KBM-7 (cell line): ENCODE data around the gene SH3BP1.
"Not testable (repeated sequence)": the region's sequence is repeated elsewhere in the genome, so short reads cannot be mapped to it uniquely, and the experiment has no call there.

Source experiments
- DNase-seq: peaks from one replicate; pipeline ENCODE4 v3.0.0-alpha.2; 2015
- in situ Hi-C: fragments of 300-500 bp; cut with MboI; formaldehyde crosslinking; loops from 2 replicates; pipeline ENCODE4 v1.14.3; 2020; ENCODE audit warnings: low sequenced_read_pairs, low pct_unique_long_range_greater_than_20kb, mixed read lengths

SH3BP1 gene

DNA sequence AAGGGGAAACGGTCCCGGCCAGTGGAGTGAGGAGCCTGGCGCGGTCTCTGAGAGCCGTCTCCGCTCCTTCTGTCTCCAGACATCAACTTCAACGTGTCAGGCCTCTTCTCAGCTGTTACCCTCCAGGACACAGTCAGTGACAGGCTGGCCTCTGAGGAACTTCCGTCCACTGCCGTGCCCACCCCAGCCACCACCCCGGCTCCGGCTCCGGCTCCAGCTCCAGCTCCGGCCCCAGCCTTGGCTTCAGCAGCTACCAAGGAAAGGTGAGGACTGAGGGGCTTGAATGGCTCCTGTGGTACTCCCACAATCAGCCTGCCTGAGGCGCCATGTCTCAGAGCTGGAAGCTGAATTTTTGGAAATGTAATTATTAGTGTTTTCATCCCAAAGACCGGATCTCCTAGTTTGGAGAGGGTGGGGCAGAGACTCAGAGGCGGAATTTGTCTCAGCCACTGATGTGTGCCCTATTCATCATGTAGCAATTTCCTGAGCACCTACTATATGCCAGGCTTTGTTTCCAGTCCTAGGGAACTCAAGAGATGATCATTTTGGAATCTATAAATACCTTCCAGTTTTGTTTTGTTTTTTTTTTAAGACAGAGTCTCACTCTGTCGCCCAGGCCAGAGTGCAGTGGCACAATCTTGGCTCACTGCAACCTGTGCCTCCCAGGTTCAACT is 11.1 kb downstream of the SH3BP1 start:
- no peak for DNase-seq
- in situ Hi-C loops = no loop called here

DNA sequence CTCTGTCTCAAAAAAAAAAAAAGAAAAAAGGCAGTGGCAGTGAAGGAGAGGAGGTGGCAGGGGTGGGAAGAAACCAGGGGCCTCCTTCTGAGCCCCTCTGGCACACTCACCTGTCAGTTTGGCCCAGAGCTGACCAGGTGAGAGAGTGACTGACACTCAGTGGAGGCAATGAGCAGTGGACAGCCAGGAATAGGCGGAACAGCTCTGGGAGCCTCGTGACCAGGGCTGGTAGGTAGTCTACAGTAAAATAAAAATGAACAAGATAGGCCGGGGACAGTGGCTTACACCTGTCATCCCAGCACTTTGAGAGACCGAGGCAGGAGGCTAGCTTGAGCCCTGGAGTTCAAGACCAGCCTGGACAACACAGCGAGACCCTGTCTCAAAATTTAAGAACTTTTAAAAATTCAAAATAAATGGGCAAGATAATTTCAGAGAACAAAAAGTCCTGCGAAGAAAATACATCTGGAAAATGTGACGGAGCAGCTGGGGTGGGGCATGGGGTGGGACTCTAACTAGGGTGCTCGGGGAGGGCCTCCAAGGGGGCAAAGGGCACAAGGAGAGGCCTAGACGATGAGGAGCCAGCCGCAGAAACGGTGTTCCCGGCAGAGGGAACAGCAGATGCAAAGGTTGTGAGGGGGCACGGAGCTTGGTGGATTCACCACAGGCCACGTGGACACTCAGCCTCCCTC is 15.2 kb downstream of the SH3BP1 start:
- in situ Hi-C loops = no loop called here
- no peak for DNase-seq

DNA sequence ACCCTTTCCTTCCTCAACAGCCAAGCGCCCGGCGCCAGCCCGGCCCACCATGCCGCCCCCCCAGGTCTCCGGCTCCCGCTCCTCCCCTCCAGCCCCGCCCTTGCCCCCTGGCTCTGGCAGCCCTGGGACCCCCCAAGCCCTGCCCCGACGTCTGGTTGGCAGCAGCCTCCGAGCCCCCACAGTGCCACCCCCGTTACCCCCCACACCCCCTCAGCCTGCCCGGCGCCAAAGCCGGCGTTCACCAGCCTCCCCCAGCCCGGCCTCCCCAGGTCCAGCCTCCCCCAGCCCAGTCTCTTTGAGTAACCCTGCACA is 15.7 kb downstream of the SH3BP1 start:
- in situ Hi-C loops = no loop called here
- no peak for DNase-seq

DNA sequence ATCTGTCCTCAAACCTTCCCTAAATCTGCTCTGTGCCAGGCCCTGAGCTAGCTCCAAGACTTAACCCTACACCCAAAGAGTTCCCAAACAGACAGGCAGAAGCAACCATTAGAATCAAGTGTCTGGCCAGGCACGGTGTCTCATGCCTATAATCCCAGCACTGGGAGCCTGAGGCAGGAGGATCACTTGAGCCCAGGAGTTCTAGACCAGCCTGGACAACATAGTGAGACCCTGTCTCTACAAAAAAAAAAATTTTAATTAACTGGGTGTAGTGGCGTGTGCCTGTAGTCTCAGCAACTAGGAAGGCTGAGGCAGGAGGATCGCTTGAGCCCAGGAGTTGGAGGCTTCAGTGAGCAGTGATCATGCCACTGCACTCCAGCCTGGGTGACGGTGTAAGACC is 17.1 kb downstream of the SH3BP1 start:
- in situ Hi-C loops, DNase-seq: not testable (repeated sequence)

DNA sequence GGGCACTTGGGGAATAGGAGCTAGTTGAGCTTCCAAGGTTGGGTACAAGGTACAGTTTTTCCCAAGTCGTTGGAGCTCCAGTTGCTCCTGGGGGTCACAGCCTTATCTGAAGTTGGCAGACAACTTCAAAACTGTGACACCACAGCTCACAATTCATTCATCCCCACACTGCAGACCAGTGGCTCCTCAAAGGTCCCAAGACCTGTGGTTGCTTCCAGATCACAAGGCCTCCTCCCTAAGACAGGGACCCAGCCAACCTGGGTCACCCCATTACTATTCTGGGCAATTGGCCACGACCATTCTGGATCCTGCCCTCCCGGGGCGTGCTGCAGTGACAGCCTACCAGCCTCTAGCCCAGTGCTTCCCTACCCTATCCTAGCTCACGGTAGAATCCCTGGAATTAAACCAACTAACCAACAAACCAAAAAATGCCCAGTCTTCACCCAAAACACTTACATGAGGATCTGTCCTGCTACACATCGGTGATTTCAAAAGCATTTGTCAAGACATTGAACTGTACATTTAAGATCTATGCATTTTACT is 18.2 kb downstream of the SH3BP1 start:
- DNase-seq = no peak
- in situ Hi-C loops = no loop called here

DNA sequence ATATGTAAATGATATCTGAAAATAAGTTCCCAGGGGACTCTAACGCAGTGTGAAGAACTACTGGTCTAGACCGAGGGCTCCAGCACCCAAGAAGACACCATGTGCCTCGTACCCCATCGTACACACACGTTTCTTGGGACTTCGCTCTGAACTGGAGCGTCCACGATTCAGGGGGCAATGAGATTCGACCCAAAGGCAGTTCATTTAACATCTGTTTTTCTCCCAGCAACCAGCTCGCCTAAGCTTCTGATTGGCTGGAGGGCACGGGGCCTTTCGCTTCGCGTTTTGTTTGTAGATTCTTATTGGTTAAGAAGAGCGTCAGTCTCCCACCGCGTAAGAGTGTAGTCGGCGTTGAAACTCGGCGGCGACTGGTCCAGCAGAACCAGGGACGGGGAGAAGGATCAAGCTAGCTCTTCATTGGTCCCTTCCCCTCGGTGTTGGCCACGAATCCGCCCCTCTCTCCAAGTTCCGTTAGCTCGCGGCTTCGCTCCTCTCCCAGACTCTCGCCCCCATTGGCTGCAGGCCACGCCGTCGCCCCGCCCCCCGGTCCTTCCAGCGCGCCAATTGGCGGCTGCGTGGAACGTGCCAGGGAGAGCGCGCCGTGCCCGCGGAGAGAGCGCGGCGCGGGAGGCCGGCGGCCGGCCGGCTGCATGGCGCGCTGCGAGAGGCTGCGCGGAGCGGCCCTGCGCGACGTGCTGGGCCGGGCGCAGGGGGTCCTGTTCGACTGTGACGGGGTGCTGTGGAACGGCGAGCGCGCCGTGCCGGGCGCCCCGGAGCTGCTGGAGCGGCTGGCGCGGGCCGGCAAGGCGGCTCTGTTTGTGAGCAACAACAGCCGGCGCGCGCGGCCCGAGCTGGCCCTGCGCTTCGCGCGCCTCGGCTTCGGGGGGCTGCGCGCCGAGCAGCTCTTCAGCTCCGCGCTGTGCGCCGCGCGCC is 18.9 kb downstream of the SH3BP1 start, which contains the start of gene PDXP:
PDXP (plus strand) TSS at position 591 of the 933 bp plus-strand sequence; CDS start at position 651, 60 bp downstream.
- in situ Hi-C loops = no loop called here
- DNase-seq = peak; percentile 100

DNA sequence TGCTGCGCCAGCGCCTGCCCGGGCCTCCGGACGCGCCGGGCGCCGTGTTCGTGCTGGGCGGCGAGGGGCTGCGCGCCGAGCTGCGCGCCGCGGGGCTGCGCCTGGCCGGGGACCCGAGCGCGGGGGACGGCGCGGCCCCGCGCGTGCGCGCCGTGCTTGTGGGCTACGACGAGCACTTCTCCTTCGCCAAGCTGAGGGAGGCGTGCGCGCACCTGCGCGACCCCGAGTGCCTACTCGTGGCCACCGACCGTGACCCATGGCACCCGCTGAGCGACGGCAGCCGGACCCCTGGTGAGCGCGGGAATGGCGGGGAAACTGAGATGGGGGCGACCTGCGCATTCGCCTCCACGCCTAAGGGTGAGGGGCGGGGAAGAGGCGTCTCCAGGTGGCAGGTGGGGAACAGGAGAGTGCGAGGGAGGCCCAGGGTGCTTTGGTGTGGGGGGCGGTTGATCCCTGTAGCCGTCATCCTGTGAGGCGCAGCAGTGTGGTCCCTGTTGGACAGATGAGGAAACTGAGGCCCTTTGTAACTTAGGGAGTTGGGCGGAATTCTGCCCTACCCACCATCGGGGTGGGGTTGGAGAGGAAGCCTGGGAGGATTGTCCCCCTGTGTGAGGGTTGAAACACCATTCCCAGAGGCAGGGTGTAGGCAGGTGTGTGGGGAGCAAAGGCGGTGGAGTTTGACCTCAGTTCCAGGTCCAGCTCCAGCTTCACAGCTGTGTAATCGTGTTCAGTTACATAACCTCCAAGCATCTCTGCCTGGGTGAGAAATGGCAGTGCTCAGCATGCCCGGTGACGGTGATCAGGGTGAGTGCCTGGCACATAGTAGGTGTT is 19.8 kb downstream of the SH3BP1 start:
- peak; percentile 20 for DNase-seq
- in situ Hi-C loops = no loop called here

DNA sequence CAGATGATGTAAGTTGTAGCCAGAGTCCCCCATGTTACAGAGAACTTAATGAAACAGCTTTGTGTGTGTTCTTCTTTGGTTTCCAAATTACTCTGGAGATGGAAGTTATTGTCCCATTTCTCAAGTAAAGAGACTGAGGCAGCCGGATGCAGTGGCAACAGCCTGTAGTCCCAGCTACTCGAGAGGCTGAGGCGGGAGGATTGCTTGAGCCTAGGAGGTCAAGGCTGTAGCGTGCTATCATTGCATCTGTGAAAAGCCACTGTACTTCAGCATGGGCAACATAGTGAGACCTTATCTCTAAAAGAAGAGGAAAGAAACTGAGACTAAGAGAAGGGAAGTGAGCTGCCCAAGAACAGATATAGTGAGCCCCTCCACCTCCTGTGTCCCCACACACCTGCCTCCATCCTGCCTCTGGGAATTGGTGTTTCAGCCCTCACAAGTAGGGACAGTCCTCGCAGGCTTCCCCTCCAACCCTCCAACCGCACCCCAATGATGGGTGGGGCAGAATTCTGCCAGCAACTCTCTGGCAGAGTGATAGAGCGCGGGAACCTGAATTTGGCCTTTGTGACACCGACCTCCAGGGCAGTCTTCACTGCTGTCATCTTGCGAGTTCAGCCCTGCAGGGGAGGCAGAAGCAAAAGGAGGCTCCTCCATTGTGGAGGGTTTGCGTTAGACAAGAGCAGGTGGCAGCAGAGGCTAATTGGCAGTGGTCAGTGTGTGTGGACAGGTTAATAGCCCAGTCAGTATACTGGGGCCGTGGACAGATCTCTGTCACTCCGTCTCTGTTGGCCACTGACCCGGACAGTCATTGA is 20.6 kb downstream of the SH3BP1 start:
- DNase-seq = no peak
- in situ Hi-C loops = no loop called here

DNA sequence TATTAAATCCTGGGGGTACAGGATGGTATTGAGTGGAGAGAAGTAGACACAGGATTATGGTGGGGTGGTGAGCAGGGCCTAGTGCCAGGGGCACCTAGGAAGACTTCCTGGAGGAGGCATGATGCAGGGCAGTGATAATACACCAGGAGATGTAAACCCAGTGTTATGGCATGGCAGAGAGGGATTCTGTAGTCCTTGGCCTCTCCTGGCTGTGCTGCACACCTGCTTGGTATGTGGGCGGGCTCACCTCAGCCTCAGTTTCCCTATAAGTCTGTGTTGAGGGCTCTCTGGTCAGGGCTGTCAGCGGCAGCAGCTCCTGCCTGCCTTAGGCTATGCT is 21.2 kb downstream of the SH3BP1 start:
- DNase-seq = no peak
- in situ Hi-C loops = no loop called here

DNA sequence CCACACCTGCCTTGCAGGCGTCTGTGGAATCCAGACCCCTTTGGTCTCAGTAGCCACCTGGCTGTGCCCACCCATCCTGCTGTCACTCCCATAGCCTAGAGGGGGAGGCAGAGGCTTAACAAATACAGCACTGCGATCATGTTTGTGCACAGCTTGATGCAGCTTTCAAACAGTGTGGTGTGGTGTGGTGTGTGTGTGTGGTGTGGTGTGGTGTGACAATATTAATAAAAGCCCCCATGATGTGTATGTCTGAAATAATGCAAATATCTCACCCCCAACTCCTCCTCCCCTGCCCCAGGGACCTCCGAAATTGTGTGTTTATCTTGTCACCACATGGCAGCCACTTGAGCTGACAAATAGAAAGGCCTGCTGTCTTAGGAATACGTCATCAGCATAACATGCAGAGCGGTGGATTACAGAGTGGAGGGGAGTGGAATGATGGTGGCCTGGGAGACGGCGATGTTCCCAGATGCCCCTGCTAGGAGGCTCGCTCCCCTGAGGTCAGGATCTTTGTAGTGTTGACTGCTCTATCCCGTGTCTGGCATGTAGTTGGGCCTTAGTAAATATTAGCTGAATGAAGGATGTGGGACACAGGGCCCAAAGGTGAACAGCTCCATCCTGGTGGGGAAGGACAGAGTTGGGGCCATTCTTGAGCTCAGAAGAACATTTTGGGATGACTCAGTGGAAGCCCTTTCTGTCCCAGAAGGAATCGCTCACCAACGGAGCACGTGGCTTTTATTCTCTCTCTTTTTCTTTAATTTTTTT is 21.9 kb downstream of the SH3BP1 start:
- peak; percentile 32 for DNase-seq
- in situ Hi-C loops = no loop called here

DNA sequence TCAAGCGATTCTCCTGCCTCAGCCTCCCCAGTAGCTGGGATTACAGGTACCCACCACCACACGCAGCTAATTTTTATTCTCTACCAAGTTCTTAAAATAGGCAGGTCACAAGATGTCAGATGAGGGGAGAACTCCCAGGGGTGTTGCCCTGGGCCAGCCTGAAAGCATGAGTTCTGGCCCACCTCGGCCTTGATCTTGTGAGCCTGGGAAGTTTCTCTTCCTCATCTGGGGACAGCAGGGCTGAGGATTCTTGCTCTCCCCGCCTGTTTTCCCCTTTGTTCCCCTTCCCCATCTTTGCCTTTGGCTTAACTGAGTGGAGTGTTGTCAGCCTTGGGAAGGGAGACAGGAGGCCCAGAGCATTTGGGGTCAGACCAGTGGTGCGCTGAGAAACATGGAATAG is 22.6 kb downstream of the SH3BP1 start:
- in situ Hi-C loops = no loop called here
- DNase-seq = no peak

DNA sequence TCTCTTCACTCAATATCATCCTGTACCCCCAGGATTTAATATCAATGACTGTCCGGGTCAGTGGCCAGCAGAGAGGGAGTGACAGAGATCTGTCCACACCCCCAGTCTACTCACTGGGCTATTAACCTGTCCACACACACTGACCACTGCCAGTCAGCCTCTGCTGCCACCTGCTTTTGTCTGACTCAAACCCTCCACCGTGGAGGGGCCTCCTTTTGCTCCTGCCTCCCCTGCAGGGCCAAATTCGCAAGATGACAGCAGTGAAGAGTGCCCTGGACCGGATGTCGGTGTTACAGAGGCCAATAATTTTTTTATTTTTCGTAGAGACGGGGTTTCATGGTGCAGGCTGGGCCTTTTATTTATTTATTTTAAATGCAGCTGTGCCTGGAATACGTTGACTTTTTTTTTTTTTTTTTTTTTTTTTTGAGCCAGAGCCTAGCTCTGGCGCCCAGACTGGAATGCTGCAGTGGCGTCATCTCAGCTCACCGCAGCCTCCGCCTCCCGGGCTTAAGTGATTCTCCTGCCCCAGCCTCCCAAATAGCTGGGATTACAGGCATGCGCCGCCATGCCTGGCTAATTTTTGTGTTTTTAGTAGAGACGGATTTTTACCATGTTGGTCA is 24.2 kb downstream of the SH3BP1 start:
- no peak for DNase-seq
- in situ Hi-C loops = no loop called here

DNA sequence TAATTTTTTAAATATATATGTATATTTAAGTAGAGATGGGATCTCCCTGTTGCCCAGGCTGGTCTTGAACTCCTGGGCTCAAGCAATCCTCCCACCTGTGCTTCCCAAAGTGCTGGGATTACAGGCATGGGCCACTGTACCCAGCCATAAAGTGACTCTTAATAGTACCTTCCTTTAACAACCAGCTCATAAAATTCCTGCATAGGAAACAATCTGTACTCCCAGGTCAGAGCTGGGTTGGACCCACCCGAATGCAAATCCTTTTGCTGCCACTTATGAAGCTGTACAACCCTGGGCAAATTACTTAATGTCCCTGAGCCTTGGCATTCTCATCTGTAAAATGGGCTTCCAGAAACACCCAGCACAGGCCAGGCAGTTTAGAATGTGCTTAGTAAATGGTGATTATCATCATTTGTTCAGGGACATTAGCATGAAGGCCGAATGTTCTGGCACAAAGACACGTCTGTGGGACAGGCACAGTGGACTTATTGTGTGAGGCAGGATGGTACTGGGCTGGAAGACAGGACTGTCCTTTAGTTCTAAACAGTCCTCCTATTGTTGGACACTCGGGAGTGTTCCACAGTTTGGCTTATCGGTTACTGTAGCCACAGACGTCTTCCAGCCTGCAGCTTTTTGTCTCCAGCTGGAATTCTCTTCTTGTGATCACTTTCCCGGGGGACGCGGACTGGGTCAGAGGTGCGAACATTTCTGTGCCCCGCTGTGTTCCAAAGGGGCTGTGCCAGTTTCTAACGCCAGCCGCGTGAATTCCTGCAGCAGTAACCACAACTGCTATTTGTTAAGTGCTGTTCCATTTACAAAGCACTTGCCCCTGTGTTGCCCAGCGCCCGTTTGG is 25.0 kb downstream of the SH3BP1 start:
- in situ Hi-C loops = no loop called here
- no peak for DNase-seq

DNA sequence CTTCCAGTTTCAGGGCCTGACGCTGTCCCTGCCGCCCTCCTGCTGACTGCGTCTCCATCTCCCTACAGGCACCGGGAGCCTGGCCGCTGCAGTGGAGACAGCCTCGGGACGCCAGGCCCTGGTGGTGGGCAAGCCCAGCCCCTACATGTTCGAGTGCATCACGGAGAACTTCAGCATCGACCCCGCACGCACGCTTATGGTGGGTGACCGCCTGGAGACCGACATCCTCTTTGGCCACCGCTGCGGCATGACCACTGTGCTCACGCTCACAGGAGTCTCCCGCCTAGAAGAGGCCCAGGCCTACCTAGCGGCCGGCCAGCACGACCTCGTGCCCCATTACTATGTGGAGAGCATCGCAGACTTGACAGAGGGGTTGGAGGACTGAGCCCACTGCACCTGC is 26.0 kb downstream of the SH3BP1 start:
- no peak for DNase-seq
- in situ Hi-C loops = no loop called here

DNA sequence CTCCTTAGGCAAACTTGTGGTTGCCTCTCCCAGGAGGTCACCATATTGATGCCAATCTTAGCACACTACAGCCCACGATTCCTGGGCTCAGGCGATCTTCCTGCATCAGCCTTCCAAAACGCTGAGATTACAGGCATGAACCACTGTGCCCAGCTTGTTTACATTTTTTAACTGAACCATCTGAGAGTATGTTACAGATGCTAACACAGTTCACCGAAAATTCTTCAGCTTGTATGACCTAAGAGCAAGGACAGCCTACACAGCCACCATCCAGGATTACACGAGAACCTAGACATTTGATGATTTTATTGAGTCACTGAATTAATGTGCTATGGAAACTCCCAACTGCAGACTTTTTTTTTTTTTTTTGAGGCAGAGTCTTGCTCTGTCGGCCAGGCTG is 30.1 kb downstream of the SH3BP1 start:
- in situ Hi-C loops = no loop called here
- no peak for DNase-seq

DNA sequence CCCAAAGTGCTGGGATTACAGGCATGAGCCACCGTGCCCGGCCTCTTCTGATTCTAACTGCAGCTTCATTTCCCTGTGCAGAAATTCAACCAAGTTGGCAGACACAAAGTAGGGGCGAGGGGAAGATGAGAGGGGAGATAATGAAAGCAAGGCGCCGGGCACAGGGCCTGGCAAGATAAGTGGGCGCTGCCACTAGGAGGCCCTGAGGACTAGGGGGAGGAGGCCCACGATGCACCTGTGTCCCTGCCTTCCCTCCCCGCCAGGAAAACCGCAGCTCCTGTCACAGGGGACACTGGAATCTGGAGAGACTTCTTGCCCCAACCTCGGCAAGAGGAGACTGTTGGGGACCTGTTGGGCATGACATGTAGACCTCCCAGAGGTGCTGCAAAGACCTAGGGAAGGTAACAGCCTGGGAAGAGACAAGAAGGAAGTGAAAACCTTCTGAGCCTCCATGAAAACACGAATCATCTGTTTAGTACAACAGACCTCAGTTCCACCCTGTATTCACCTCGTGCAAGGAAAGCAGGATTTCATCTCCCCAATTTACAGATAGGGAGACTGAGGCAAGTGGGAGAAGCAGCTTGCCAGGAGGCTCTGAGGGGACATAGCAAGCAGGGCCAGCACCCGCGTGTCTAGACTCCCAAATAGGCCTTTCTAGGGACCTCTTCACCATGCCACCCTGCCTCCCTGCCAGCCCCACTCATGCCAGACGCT is 32.9 kb downstream of the SH3BP1 start:
- in situ Hi-C loops = no loop called here
- peak; percentile 41 for DNase-seq
